HFFc6 (cell line): ENCODE results near the gene ACOXL. TPM values are rescaled to one million over a fixed set of nuclear protein-coding genes. Genes with fewer than 3 reads are reported as not detected.

ENCODE experiments used
- DNase-seq: peaks from one replicate; pipeline ENCODE4 v3.0.0-alpha.2; 2018
- H3K27ac Mint-ChIP-seq: 2 replicates; pipeline ENCODE4 v1.8.0; 2020; ENCODE audit warnings: mild to moderate bottlenecking, mixed read lengths
- H3K27me3 Mint-ChIP-seq: 2 replicates; pipeline ENCODE4 v1.8.0; 2021; ENCODE audit warnings: mild to moderate bottlenecking, moderate library complexity, mixed read lengths; ENCODE audit not compliant: insufficient read depth
- H3K36me3 Mint-ChIP-seq: 2 replicates; pipeline ENCODE4 v1.8.0; 2021; ENCODE audit warnings: low read depth, mixed read lengths
- H3K4me1 Mint-ChIP-seq: 2 replicates; pipeline ENCODE4 v1.8.0; 2020; ENCODE audit warnings: low read depth, mixed read lengths
- H3K4me3 Mint-ChIP-seq: 2 replicates; pipeline ENCODE4 v1.8.0; 2020; ENCODE audit warnings: mild to moderate bottlenecking, moderate library complexity, mixed read lengths
- H3K9me3 Mint-ChIP-seq: 2 replicates; pipeline ENCODE4 v1.8.0; 2020; ENCODE audit warnings: mild to moderate bottlenecking, mixed read lengths
- CTCF ChIP-seq: fragments of 200-600 bp; sonication (generic); IDR thresholded peaks from 2 replicates; pipeline ENCODE4 v1.5.0; 2021; ENCODE audit warnings: antibody characterized with exemption, mild to moderate bottlenecking
- total RNA-seq, 6 experiments: library from RNA; stranded (reverse); fragmentation: NEBNext Ultra II Directional; extraction: Animal tissue kit (Norgen Biotek cat#: 25700); gene quantifications; 2 replicates in 1 of 6; 3 replicates in 5 of 6; pipeline ENCODE4 v1.2.3, GENCODE V29; 2021

ACOXL gene
- total RNA-seq, 6 experiments from 2014 or later, result not detected

- TF ChIP-seq CTCF, result 0 out of 2 replicates have a peak, but pooled peaks have one; percentile 15
- Mint-ChIP-seq H3K9me3 (no peaks in the 10 kb centered on the region), H3K4me3 (no peak overlapping the region), H3K27me3 (no peaks in the 10 kb centered on the region; the same call in 1 of the 2 replicates), H3K36me3 (no peaks in the 10 kb centered on the region), H3K4me1 (no peaks in the 10 kb centered on the region), H3K27ac (no peak overlapping the region)
- no peak for DNase-seq
Measured at GRCh38 chr2:111149882-111150455, 417.6 kb downstream of the ACOXL start.

GRCh38 chr2:111154758-111155157 lies 422.4 kb downstream of the ACOXL start:
- Mint-ChIP-seq H3K4me3 (no peak overlapping the region), H3K4me1 (peaks cover 12% of the 10 kb centered on the region), H3K36me3 (no peaks in the 10 kb centered on the region), H3K27me3 (no peaks in the 10 kb centered on the region; the same call in 1 of the 2 replicates), H3K9me3 (no peaks in the 10 kb centered on the region), H3K27ac (no peak overlapping the region)
- DNase-seq, result no peak
- no peak for TF ChIP-seq CTCF

GRCh38 chr2:111155610-111156009 lies 423.2 kb downstream of the ACOXL start:
- no peaks in the 10 kb centered on the region; the same call in 1 of the 2 replicates for H3K27me3 Mint-ChIP-seq
- H3K4me3 Mint-ChIP-seq, result no peak overlapping the region
- H3K9me3 Mint-ChIP-seq, result no peaks in the 10 kb centered on the region
- no peaks in the 10 kb centered on the region for H3K36me3 Mint-ChIP-seq
- no peak for DNase-seq
- H3K4me1 Mint-ChIP-seq, result peaks cover 20% of the 10 kb centered on the region
- no peak for TF ChIP-seq CTCF
- H3K27ac Mint-ChIP-seq, result no peak overlapping the region

GRCh38 chr2:111156529-111156928 lies 424.2 kb downstream of the ACOXL start:
- H3K27ac Mint-ChIP-seq, result no peak overlapping the region
- no peaks in the 10 kb centered on the region for H3K36me3 Mint-ChIP-seq
- no peak for TF ChIP-seq CTCF
- H3K4me3 Mint-ChIP-seq, result no peak overlapping the region
- peaks cover 2% of the 10 kb centered on the region for H3K27me3 Mint-ChIP-seq
- DNase-seq, result no peak
- no peaks in the 10 kb centered on the region for H3K9me3 Mint-ChIP-seq
- H3K4me1 Mint-ChIP-seq, result peaks cover 29% of the 10 kb centered on the region

- peaks cover 5% of the 10 kb centered on the region for H3K27me3 Mint-ChIP-seq
- no peak overlapping the region for H3K4me3 Mint-ChIP-seq
- H3K9me3 Mint-ChIP-seq, result no peaks in the 10 kb centered on the region
- no peak for DNase-seq
- no peak overlapping the region for H3K27ac Mint-ChIP-seq
- no peaks in the 10 kb centered on the region for H3K36me3 Mint-ChIP-seq
- peaks cover 33% of the 10 kb centered on the region for H3K4me1 Mint-ChIP-seq
- no peak for TF ChIP-seq CTCF
Measured at GRCh38 chr2:111157071-111157661, 424.8 kb downstream of the ACOXL start.
